ENCODE data around the gene RFWD3. TPM values are rescaled to one million over a fixed set of nuclear protein-coding genes. Genes with fewer than 3 reads are reported as not detected.

RFWD3 gene
- total RNA-seq, 5 donors from 2014 or later (not counting 1 experiment from before 2014, with no cell fraction given): 42.6 to 52.0 (median 49.0) TPM

DNA sequence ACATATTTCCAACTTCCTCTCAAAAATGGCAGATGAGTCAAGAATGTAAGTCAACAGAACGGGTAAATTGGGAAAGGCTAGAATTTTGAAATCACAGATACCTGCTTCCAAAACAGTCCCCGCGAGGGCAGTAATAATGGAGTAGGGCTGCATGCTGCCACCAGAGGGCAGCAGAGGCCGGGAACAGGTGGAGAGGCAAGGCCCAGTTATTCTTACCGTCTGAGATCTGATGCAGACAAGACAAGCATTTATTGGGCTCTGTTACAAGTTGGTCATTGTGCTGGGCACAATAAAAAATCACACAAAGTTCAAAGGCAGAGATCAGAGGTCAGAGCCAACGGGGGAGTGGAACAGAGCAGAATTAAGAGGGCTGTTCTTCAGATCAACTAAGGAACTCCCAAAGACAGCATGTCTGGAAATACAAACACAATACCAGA lies 42.8 kb upstream of the RFWD3 start:
- H3K4me1 ChIP-seq (ENCODE audit: control insufficient read depth in 1 of 2, extremely low read depth in 1 of 2, insufficient read depth in 2 of 2, low read length in 2 of 2): no peaks in the 10 kb centered on the region
- 0% methylated on average over 4 of the region's 6 CpGs for WGBS (ENCODE audit: insufficient coverage)
- H3K4me3 ChIP-seq (ENCODE audit: control insufficient read depth in 1 of 2, extremely low read depth in 1 of 2, low read length in 1 of 2): no peak overlapping the region
- ChIA-PET POLR2A (no interaction called here), CTCF (interaction anchor here (0.7 to 1.4 kb wide), 8 partner anchors 8 to 153 kb away, joined by 3 to 9 read pairs (median 4); partner anchors contain the start of gene MLKL (in 1 of the 2))
- H3K4me3 Mint-ChIP-seq: no peak overlapping the region
- no peak overlapping the region for H3K27ac ChIP-seq (ENCODE audit: low read length)
- DNase-seq: peak; percentile 50 to 90 (median 74)
- H3K36me3 Mint-ChIP-seq: no peaks in the 10 kb centered on the region
- no peaks in the 10 kb centered on the region for H3K9me3 ChIP-seq
- no peaks in the 10 kb centered on the region for H3K9me3 Mint-ChIP-seq
- ATAC-seq (replicated peaks in 1 of 4): peak; percentile 96 to 99 (median 96)
- peaks cover 5 to 7% (median 6%) of the 10 kb centered on the region in 3 donors for H3K4me1 Mint-ChIP-seq
- no peaks in the 10 kb centered on the region for H3K36me3 ChIP-seq (ENCODE audit: control insufficient read depth in 2 of 2, extremely low read depth in 1 of 2, insufficient read depth in 1 of 2, low read length in 1 of 2)
- H3K27ac Mint-ChIP-seq: peak overlapping the region in 1 of 2 donors; percentile 35
- H3K27me3 Mint-ChIP-seq: no peaks in the 10 kb centered on the region
- H3K27me3 ChIP-seq (replicated peaks in 1 of 2; ENCODE audit: control insufficient read depth in 2 of 2, extremely low read depth in 1 of 2, insufficient read depth in 2 of 2, low read length in 1 of 2): no peaks in the 10 kb centered on the region

DNA sequence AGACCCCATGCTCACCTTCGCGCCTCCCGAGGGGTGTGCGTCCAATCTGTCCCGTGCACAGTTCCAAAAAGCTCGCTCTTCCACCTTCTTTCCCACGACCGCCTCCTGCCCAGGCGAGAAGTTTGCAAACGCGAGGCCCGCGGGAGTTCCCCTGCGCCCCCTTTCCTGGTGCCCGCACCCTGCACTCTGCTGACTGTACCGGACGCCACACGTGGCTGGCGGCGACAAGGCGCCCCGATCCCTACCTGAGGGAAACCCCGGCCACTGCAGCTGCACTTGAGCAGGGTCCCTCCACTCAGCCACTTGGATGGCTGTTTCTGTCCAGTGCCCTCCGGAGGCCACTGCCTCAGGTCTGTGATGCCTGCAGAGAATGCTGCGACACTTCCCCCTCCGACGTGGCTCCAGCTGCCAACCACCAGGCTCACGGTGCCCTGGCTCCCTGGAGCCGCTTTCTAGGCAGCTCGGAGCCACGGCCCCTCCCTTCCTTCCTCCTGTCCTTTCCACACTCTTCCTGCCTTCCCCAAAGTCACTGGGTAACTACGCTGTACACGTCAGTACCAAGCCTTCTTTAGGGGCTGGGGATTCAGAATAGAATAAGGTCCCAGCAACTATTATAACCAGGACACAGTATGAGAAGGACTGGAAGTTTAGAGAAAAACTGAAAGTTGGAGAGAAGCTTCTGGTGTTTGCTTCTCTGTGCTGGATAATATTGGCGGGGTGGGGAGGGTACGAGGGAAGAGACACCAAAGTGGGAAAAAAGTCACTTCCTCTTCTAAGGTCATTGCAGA lies 34.0 kb upstream of the RFWD3 start, which contains the start of gene MLKL:
TSS of gene MLKL (minus strand) at position 425 of the 788 bp plus-strand sequence. CDS start 5,105 bp downstream, outside the sequence.
- DNase-seq: peak; percentile 19 to 73 (median 50)
- H3K36me3 Mint-ChIP-seq: peaks cover 9% of the 10 kb centered on the region
- Histone ChIP-seq H3K4me1 (ENCODE audit: control insufficient read depth in 1 of 2, extremely low read depth in 1 of 2, insufficient read depth in 2 of 2, low read length in 2 of 2) (peaks cover 15 to 35% of the 10 kb centered on the region in 2 experiments), H3K4me3 (ENCODE audit: control insufficient read depth in 1 of 2, extremely low read depth in 1 of 2, low read length in 1 of 2) (peak within 1 kb of the TSS; percentile 91 to 94), H3K36me3 (ENCODE audit: control insufficient read depth in 2 of 2, extremely low read depth in 1 of 2, insufficient read depth in 1 of 2, low read length in 1 of 2) (no peaks in the 10 kb centered on the region), H3K27me3 (replicated peaks in 1 of 2; ENCODE audit: control insufficient read depth in 2 of 2, extremely low read depth in 1 of 2, insufficient read depth in 2 of 2, low read length in 1 of 2) (no peaks in the 10 kb centered on the region), H3K9me3 (no peaks in the 10 kb centered on the region), H3K27ac (ENCODE audit: low read length) (peak within 1 kb of the TSS; percentile 78)
- H3K27me3 Mint-ChIP-seq: no peaks in the 10 kb centered on the region
- H3K9me3 Mint-ChIP-seq: no peaks in the 10 kb centered on the region
- peak within 1 kb of the TSS; percentile 97 to 99 for H3K27ac Mint-ChIP-seq
- POLR2A ChIA-PET: interaction anchor here in 1 of 2 donors (0.5 to 1.0 kb wide), 2 partner anchors 34 kb away, joined by 4 to 14 read pairs; partner anchors contain the start of gene RFWD3
- peaks cover 49 to 59% (median 59%) of the 10 kb centered on the region in 3 donors for H3K4me1 Mint-ChIP-seq
- CTCF ChIA-PET: interaction anchor here (0.9 to 1.6 kb wide), 5 partner anchors 9 to 374 kb away, joined by 3 to 5 read pairs (median 4); no protein-coding TSS in a partner anchor
- peak within 1 kb of the TSS; percentile 97 to 100 (median 99) for H3K4me3 Mint-ChIP-seq
- peak; percentile 78 to 84 (median 82) for ATAC-seq (replicated peaks in 1 of 4)
- WGBS (ENCODE audit: insufficient coverage): under 1% methylated on average over 30 of the region's 35 CpGs

DNA sequence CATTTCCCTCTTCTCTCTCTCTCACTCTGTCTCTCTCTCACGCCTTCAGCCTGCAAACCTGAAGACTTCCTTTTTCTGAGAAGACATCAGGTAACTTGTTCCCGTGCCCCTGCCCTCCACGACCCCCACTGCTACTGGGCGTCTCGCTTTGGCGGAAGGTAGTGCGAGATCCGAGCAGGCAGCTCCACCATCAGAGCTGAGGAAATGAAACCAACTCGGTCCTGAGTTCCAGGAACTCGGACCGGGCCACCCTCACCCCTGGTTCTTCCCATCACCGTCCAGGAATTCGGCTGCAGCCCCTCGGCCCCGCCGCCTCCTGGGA lies 33.4 kb upstream of the RFWD3 start:
- Histone ChIP-seq H3K27ac (ENCODE audit: low read length) (peak overlapping the region; percentile 78), H3K36me3 (ENCODE audit: control insufficient read depth in 2 of 2, extremely low read depth in 1 of 2, insufficient read depth in 1 of 2, low read length in 1 of 2) (peaks cover 0 to 5% of the 10 kb centered on the region in 2 donors), H3K4me1 (ENCODE audit: control insufficient read depth in 1 of 2, extremely low read depth in 1 of 2, insufficient read depth in 2 of 2, low read length in 2 of 2) (peaks cover 15 to 35% of the 10 kb centered on the region in 2 experiments), H3K27me3 (replicated peaks in 1 of 2; ENCODE audit: control insufficient read depth in 2 of 2, extremely low read depth in 1 of 2, insufficient read depth in 2 of 2, low read length in 1 of 2) (no peaks in the 10 kb centered on the region), H3K9me3 (no peaks in the 10 kb centered on the region), H3K4me3 (ENCODE audit: control insufficient read depth in 1 of 2, extremely low read depth in 1 of 2, low read length in 1 of 2) (peak overlapping the region; percentile 91 to 94)
- ATAC-seq (replicated peaks in 1 of 4) (peak; percentile 24 to 42 (median 30)), DNase-seq (peak in 21 of 35 experiments; percentile 3 to 46 (median 16))
- ChIA-PET POLR2A (interaction anchor here in 1 of 2 donors (1.0 kb wide), 1 partner anchor 33 kb away, joined by 4 read pairs; the partner anchor contains the start of gene RFWD3), CTCF (interaction anchor here (1.2 to 1.6 kb wide), 4 partner anchors 10 to 375 kb away, joined by 3 to 5 read pairs (median 4); no protein-coding TSS in a partner anchor)
- H3K36me3 Mint-ChIP-seq: peaks cover 14% of the 10 kb centered on the region
- peak overlapping the region; percentile 97 to 99 for H3K27ac Mint-ChIP-seq
- peaks cover 54 to 64% (median 63%) of the 10 kb centered on the region in 3 donors for H3K4me1 Mint-ChIP-seq
- under 1% methylated on average over 16 of the region's 16 CpGs for WGBS (ENCODE audit: insufficient coverage)
- no peaks in the 10 kb centered on the region for H3K9me3 Mint-ChIP-seq
- peak overlapping the region; percentile 97 to 100 (median 99) for H3K4me3 Mint-ChIP-seq
- no peaks in the 10 kb centered on the region for H3K27me3 Mint-ChIP-seq

DNA sequence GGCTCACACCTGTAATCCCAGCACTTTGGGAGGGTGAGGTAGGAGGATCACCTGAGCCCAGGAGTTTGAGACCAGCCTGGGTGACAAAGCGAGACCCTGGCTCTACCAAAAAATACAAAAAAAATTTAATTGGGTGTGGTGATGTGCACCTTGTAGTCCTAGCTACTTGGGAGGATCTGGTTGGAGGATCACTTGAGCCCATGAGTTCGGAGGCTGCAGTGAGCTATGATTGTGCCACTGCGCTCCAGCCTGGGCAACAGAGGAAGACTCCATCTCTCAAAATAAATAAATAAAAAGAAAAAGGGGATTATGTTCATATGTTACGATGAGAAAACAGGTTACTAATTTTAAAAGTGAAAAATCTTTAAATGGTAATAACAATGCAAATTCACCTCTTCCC lies 33.0 kb upstream of the RFWD3 start:
- Mint-ChIP-seq H3K4me1 (peaks cover 55 to 64% (median 60%) of the 10 kb centered on the region in 3 donors), H3K4me3 (peak overlapping the region; percentile 74 to 100 (median 99)), H3K36me3 (peaks cover 14% of the 10 kb centered on the region), H3K27ac (peak overlapping the region; percentile 86 to 99), H3K27me3 (no peaks in the 10 kb centered on the region), H3K9me3 (no peaks in the 10 kb centered on the region)
- no peaks in the 10 kb centered on the region for H3K27me3 ChIP-seq (replicated peaks in 1 of 2; ENCODE audit: control insufficient read depth in 2 of 2, extremely low read depth in 1 of 2, insufficient read depth in 2 of 2, low read length in 1 of 2)
- peaks cover 0 to 6% of the 10 kb centered on the region in 2 donors for H3K36me3 ChIP-seq (ENCODE audit: control insufficient read depth in 2 of 2, extremely low read depth in 1 of 2, insufficient read depth in 1 of 2, low read length in 1 of 2)
- POLR2A ChIA-PET: interaction anchor here in 1 of 2 donors (0.6 to 1.0 kb wide), 3 partner anchors 33 to 75 kb away, joined by 3 to 5 read pairs (median 4); partner anchors contain the start of genes FA2H and RFWD3
- peaks cover 15 to 35% of the 10 kb centered on the region in 2 experiments for H3K4me1 ChIP-seq (ENCODE audit: control insufficient read depth in 1 of 2, extremely low read depth in 1 of 2, insufficient read depth in 2 of 2, low read length in 2 of 2)
- CTCF ChIA-PET: interaction anchor here (1.0 to 1.3 kb wide), 2 partner anchors 8 to 10 kb away, joined by 3 to 5 read pairs; no protein-coding TSS in a partner anchor
- peak overlapping the region; percentile 91 to 94 for H3K4me3 ChIP-seq (ENCODE audit: control insufficient read depth in 1 of 2, extremely low read depth in 1 of 2, low read length in 1 of 2)
- H3K9me3 ChIP-seq: no peaks in the 10 kb centered on the region
- DNase-seq (no peak), ATAC-seq (replicated peaks in 1 of 4) (no peak)
- peak overlapping the region; percentile 78 for H3K27ac ChIP-seq (ENCODE audit: low read length)
- no CpG with 5 or more reads among the region's 4 CpGs for WGBS (ENCODE audit: insufficient coverage)

DNA sequence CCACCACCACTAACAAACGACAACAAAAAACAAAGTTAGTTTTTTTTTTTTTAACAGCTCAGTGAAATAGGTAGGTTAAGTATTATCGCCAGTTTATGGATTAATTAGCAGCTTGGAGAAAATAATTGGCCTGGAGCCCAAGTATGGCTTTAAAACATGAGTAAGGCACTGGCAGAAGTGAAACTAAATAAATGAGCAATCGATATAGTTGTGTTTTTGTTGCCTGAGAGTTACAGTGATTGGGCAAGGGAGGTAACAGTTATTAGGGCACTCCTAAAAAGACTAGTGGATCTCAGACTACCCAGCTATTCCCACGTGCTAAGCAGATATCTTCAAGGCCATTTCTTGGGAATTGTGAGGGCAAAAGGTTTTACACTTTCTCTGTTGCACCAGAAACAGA lies 31.5 kb upstream of the RFWD3 start:
- Histone ChIP-seq H3K4me1 (ENCODE audit: control insufficient read depth in 1 of 2, extremely low read depth in 1 of 2, insufficient read depth in 2 of 2, low read length in 2 of 2) (peaks cover 15 to 35% of the 10 kb centered on the region in 2 experiments), H3K4me3 (ENCODE audit: control insufficient read depth in 1 of 2, extremely low read depth in 1 of 2, low read length in 1 of 2) (peak overlapping the region in 1 of 2 donors; percentile 22), H3K27me3 (replicated peaks in 1 of 2; ENCODE audit: control insufficient read depth in 2 of 2, extremely low read depth in 1 of 2, insufficient read depth in 2 of 2, low read length in 1 of 2) (no peaks in the 10 kb centered on the region), H3K27ac (ENCODE audit: low read length) (peak overlapping the region; percentile 78), H3K9me3 (no peaks in the 10 kb centered on the region), H3K36me3 (ENCODE audit: control insufficient read depth in 2 of 2, extremely low read depth in 1 of 2, insufficient read depth in 1 of 2, low read length in 1 of 2) (peaks cover 0 to 14% of the 10 kb centered on the region in 2 donors)
- H3K4me3 Mint-ChIP-seq: peak overlapping the region; percentile 74 to 100 (median 99)
- H3K36me3 Mint-ChIP-seq: peaks cover 21% of the 10 kb centered on the region
- ATAC-seq (replicated peaks in 1 of 4) (no peak), DNase-seq (no peak)
- peak overlapping the region; percentile 86 to 91 for H3K27ac Mint-ChIP-seq
- CTCF ChIA-PET: interaction anchor here in 1 of 2 donors (0.7 kb wide), 1 partner anchor 12 kb away, joined by 3 read pairs; no protein-coding TSS in a partner anchor
- WGBS (ENCODE audit: insufficient coverage): 56% methylated on average over 2 of the region's 4 CpGs
- H3K9me3 Mint-ChIP-seq: no peaks in the 10 kb centered on the region
- POLR2A ChIA-PET: interaction anchor here in 1 of 2 donors (0.6 kb wide), 2 partner anchors 131 to 319 kb away, joined by 3 read pairs; no protein-coding TSS in a partner anchor
- H3K4me1 Mint-ChIP-seq: peaks cover 59 to 70% (median 60%) of the 10 kb centered on the region in 3 donors
- H3K27me3 Mint-ChIP-seq: no peaks in the 10 kb centered on the region
